Stimulated activated naive CD8-positive, alpha-beta T cell treated with anti-CD3 and anti-CD28 coated beads, Interleukin-15, amount 100 ng/mL, for 72 hours (primary cell): ENCODE data around the gene TIMMDC1.

Experiments used
- ATAC-seq: fragments of 150-1000 bp; cut with Tn5 transposase; 2 replicates; pipeline ENCODE4 v1.10.0; 2021; ENCODE audit warnings: mild to moderate bottlenecking, moderate library complexity
- DNase-seq, 2 donors: peaks; one replicate each; pipeline ENCODE4 v3.0.0; 2021 to 2022
- H3K27ac Mint-ChIP-seq, 2 donors: one replicate each; pipeline ENCODE4 v1.8.0; 2022; ENCODE audit warnings: mild to moderate bottlenecking in 2 of 2, mixed read lengths in 2 of 2, moderate library complexity in 2 of 2
- H3K27me3 Mint-ChIP-seq: one replicate; pipeline ENCODE4 v1.8.0; 2022; ENCODE audit warnings: mixed read lengths
- H3K4me1 Mint-ChIP-seq: one replicate; pipeline ENCODE4 v1.8.0; 2022; ENCODE audit warnings: mild to moderate bottlenecking, mixed read lengths
- H3K4me3 Mint-ChIP-seq, 2 donors: one replicate each; pipeline ENCODE4 v1.8.0; 2022; ENCODE audit warnings: mild to moderate bottlenecking in 2 of 2, mixed read lengths in 2 of 2, moderate library complexity in 1 of 2
- H3K9me3 Mint-ChIP-seq, 2 donors: one replicate each; pipeline ENCODE4 v1.8.0; 2022; ENCODE audit warnings: mixed read lengths in 2 of 2

Gene TIMMDC1

DNA sequence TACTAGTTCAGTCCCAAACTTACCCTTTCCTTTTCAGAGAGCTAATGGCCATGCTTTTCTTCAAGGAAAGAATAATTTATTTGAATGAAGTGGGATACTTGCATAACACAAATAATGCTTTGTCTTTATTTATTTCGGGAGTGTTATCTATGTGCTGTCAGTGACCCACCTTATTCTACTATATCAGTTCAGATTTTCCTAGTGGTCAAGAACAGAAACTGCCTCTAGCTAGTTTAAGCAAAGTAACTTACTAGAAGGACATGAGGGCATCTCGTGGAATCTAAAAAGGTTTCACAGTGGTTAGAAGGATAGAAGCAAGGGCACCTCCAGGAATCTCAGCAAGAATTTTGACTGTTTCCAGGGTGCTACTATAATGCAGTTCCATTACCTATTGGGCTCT lies 3.8 kb upstream of the TIMMDC1 start:
- Mint-ChIP-seq H3K27me3 (no peaks in the 10 kb centered on the region), H3K9me3 (no peaks in the 10 kb centered on the region), H3K27ac (no peak overlapping the region), H3K4me1 (peaks cover 42% of the 10 kb centered on the region), H3K4me3 (no peak overlapping the region)
- no peak for DNase-seq
- ATAC-seq: no peak

DNA sequence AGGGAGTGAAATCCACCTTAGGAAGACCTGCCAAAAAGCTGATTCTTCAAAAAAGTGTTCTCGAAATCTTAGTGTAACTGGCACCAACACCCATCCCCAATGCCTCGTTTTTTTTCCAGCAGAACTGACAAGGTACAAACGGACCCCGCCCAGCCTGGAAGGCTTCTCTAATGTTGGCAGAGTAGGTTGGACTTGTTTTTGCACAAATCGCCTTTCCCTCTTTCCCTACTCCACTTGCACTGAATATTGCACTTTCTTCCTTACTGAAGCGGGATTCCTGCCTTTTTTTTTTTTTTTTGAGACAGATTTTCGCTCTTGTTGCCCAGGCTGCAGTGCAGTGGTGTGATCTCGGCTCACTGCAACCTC lies 544 bp upstream of the TIMMDC1 start:
- ATAC-seq (no peak), DNase-seq (no peak)
- Mint-ChIP-seq H3K4me3 (peak overlapping the region; percentile 99 to 100), H3K9me3 (no peaks in the 10 kb centered on the region), H3K27me3 (no peaks in the 10 kb centered on the region), H3K4me1 (peaks cover 52% of the 10 kb centered on the region), H3K27ac (peak overlapping the region; percentile 98 to 100)

DNA sequence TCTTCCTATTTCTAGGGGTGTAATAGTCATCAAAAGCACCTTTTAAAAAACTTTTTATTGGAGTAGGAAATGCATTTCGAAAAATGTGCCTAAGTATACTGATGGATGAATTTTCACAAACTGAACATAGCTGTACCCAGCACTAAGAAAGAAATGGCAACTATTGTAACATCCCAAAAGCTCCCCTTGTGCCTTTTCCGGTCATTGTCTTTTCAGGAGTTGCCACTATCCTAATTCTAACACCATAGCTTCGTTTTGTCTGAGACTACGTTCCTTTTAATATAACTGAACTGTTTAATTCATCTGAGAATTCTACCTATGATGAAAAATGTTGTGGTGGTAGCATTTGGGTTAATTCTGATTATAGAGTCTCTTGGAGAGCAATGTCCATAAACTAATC lies 1.9 kb downstream of the TIMMDC1 start:
- Mint-ChIP-seq H3K4me3 (peak overlapping the region; percentile 48 to 99), H3K9me3 (peaks cover 0 to 4% of the 10 kb centered on the region in 2 donors), H3K27ac (peak overlapping the region in 1 of 2 donors; percentile 5), H3K4me1 (peaks cover 38% of the 10 kb centered on the region), H3K27me3 (no peaks in the 10 kb centered on the region)
- ATAC-seq (no peak), DNase-seq (no peak)

DNA sequence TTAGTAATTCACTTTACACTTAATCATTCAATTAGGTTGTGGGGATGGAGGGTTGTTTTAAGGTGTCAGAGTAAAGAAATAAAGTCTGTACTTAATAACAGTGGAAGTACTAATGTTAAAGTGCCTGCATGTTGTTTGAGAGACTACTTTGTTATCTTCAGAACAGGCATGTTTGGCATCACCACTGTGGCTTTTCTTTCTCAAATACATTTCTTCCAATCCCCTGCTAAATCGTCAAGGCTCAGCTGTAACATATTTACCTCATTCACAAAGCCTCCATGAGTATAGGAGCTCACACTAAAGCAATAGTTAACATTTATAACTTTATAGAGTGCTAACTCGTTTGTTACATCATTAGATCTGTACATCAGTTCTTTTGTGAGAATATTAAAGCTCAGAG lies 2.6 kb downstream of the TIMMDC1 start:
- Mint-ChIP-seq H3K4me1 (peaks cover 41% of the 10 kb centered on the region), H3K27me3 (no peaks in the 10 kb centered on the region), H3K4me3 (peak overlapping the region; percentile 4 to 99), H3K27ac (no peak overlapping the region), H3K9me3 (peaks cover 0 to 4% of the 10 kb centered on the region in 2 donors)
- no peak for ATAC-seq
- DNase-seq: no peak

DNA sequence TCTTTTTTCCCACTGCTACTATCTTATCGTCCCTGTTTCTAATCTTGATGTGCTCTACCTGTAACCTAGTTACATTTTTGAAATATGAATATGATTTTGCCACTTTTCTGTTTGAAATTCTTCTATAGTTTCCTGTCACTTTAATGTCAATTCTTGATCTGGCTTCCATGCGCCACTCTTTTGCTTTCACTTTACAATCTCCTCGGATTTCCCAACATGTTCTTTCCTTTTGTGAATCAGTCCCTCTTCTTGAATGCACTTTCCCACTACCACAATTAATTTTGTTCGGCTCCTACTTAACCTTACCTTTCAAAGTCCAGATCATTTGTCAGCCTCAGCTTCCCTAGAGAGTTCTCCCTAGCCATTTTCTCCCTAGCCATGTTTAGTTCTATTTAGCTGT lies 8.3 kb downstream of the TIMMDC1 start:
- ATAC-seq (no peak), DNase-seq (no peak)
- peak overlapping the region; percentile 54 to 71 for H3K4me3 Mint-ChIP-seq
- no peaks in the 10 kb centered on the region for H3K27me3 Mint-ChIP-seq
- H3K9me3 Mint-ChIP-seq: peaks cover 0 to 4% of the 10 kb centered on the region in 2 donors
- peak overlapping the region in 1 of 2 donors; percentile 93 for H3K27ac Mint-ChIP-seq
- peaks cover 33% of the 10 kb centered on the region for H3K4me1 Mint-ChIP-seq

DNA sequence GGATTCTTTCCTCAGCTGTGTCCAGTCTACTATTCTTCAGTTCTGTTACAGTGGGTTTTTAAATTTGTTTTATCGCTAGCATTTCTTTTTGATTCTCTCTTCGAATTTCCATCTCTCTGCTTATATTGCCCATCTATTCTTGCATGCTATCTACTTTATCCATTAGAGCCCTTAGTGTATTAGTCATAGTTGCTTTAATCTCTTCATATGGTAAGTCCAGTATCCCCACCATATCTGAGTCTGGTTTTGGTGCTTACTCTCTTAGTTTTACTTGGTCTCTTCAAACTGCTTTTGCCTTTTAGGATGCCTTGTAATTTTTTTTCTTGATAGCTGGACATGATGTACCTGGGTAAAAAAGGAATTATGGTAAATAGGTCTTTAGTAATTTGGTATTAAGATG lies 9.1 kb downstream of the TIMMDC1 start:
- ATAC-seq (peak; percentile 52), DNase-seq (no peak)
- Mint-ChIP-seq H3K9me3 (peaks cover 0 to 4% of the 10 kb centered on the region in 2 donors), H3K27ac (peak overlapping the region; percentile 46 to 93), H3K4me1 (peaks cover 33% of the 10 kb centered on the region), H3K4me3 (peak overlapping the region; percentile 54 to 71), H3K27me3 (no peaks in the 10 kb centered on the region)

DNA sequence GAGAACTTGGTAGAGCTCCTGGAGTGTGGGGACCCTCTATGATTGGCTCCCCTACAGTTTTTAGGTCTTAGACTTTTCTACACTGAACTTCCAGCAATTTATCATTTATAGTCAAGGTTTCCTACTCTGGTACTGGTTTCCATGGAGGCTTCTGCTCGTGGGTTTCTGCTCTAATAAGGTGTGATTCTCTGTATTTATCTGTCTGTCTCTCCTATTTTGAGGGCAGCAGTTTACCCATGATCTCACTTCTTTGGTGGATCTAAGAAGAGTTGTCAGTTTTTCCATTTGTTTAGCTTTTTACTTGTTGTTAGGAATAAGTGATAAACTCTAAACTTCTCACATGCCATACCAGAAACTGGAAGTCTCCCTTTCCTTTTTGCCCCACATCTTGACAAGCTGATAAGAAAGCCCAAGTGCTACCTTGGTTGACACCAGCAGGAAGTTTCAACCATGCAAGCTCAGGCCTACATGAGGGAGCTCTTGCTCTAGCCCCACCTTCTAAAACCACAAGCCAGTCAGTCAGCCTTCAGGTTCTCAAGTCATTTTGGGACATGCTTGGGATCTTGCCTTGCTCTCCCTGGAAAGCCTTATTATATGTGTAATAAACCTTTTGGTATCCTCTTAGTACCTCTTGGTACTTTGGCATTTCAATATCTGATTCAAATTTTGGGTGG lies 10.0 kb downstream of the TIMMDC1 start:
- H3K27me3 Mint-ChIP-seq: no peaks in the 10 kb centered on the region
- DNase-seq (peak; percentile 17 to 27), ATAC-seq (peak; percentile 91)
- peaks cover 33% of the 10 kb centered on the region for H3K4me1 Mint-ChIP-seq
- peak overlapping the region; percentile 87 to 89 for H3K27ac Mint-ChIP-seq
- H3K9me3 Mint-ChIP-seq: peaks cover 0 to 4% of the 10 kb centered on the region in 2 donors
- peak overlapping the region; percentile 6 to 53 for H3K4me3 Mint-ChIP-seq

DNA sequence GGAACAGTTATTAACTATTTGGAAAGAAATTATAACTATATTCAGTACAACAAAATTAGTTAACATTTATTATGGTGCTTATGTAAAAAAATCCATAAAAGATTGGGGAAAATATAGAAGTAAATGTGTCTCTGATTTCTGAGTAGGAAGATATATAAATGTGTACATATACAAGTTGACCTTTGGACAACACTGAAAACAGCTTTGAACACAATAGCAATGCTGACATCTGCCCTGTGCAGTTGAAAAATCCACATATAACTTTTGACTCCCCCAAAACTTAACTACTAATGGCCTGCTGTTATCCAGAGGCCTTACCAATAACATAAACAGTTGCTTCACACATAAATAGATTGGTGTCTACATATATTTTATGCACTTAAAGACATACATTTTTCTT lies 12.3 kb downstream of the TIMMDC1 start:
- DNase-seq: no peak
- H3K9me3 Mint-ChIP-seq: no peaks in the 10 kb centered on the region
- peaks cover 32% of the 10 kb centered on the region for H3K4me1 Mint-ChIP-seq
- H3K27me3 Mint-ChIP-seq: no peaks in the 10 kb centered on the region
- H3K4me3 Mint-ChIP-seq: no peak overlapping the region
- no peak for ATAC-seq
- no peak overlapping the region for H3K27ac Mint-ChIP-seq

DNA sequence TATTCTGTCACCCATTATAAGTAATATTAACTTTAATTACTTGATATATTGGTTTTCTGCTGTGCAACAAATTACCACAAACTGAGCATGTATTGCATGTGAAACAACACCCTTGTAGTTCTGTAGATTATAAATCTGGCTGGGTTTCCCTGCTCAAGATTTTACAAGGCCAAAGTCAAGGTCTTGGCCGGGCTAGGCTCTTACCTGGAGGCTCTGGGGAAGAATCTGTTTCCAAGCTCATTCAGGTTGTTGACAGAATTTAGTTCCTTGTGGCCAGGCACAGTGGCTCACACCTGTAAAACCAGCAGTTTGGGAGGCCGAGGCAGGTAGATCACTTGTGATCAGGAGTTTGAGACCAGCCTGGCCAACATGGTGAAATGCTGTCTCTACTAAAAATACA lies 16.3 kb downstream of the TIMMDC1 start:
- H3K27me3 Mint-ChIP-seq: no peaks in the 10 kb centered on the region
- no peaks in the 10 kb centered on the region for H3K9me3 Mint-ChIP-seq
- no peaks in the 10 kb centered on the region for H3K4me1 Mint-ChIP-seq
- H3K27ac Mint-ChIP-seq: peak overlapping the region in 1 of 2 donors; percentile 6
- no peak for DNase-seq
- ATAC-seq: no peak
- H3K4me3 Mint-ChIP-seq: no peak overlapping the region

DNA sequence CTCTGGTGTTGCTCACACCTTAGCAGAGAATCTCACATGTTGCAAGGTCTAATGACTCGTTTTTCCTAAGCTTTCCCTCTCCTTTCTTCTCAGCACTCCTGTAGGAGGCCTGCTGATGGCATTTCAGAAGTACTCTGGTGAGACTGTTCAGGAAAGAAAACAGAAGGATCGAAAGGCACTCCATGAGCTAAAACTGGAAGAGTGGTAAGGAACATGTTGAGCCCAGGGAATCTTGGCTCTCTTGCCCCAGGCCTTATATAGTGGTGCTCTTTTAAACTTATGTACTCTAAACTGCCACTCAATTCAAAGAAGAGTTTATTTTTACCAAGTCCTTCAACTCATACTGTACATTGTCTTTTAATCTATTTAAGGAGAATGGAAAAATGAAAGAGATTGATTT lies 18.8 kb downstream of the TIMMDC1 start:
- Mint-ChIP-seq H3K9me3 (peaks cover 0 to 11% of the 10 kb centered on the region in 2 donors), H3K4me3 (no peak overlapping the region), H3K4me1 (no peaks in the 10 kb centered on the region), H3K27ac (no peak overlapping the region), H3K27me3 (no peaks in the 10 kb centered on the region)
- ATAC-seq (no peak), DNase-seq (no peak)

DNA sequence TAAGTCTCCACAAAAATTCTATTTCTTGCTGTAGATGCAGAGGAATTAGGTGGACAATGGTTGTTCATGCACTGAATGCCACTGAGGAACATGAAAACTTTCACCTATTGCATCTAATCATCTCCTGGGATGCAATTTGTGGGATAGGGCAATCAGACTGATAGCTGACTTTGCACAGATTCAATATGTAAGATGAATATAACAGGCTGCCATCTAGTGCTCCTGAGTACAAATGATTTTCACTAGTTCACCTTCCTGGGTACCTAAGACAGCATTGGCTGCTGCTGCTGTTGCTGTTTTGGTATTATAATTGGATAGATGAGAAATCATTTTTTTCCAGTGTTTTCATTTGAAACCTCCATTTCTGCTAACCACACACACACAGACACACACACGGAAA lies 19.7 kb downstream of the TIMMDC1 start:
- Mint-ChIP-seq H3K27me3 (no peaks in the 10 kb centered on the region), H3K27ac (no peak overlapping the region), H3K4me3 (no peak overlapping the region), H3K9me3 (peaks cover 0 to 11% of the 10 kb centered on the region in 2 donors), H3K4me1 (peaks cover 1% of the 10 kb centered on the region)
- DNase-seq: no peak
- ATAC-seq: no peak

DNA sequence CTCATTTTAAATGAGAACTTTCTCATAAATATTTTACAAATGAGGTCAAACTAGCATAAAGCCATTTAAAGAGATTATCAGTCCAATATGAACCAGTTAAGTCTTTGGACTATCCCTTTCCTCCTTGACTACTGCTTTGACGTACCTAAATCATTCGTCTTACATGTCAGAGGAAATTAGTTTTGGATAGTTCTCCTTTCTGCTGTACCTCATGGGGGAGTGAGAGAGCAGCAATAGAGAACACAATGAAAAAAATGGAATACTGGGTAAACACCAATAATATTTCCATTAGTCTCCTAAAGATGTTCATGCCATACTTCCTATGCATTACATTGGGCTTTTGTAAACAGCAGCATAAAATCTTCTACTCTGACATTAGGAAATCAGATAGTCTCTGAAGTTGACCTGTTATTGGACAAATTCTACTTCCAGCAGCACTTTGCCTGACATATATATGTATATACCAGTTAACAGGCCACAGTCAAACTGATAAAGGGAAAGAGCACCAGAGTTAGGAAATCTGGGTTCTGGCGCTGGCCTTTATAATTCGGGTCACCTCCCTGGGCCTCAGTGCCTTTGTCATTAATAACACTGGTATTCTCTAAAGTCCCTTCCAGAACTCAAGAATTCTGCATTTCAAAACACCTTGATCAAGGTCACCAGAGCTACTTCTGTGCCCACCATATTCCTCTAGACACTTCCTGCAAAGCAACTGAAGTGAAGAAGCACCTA lies 26.8 kb downstream of the TIMMDC1 start:
- DNase-seq (no peak), ATAC-seq (no peak)
- no peaks in the 10 kb centered on the region for H3K27me3 Mint-ChIP-seq
- no peak overlapping the region for H3K4me3 Mint-ChIP-seq
- H3K27ac Mint-ChIP-seq: no peak overlapping the region
- H3K9me3 Mint-ChIP-seq: peaks cover 0 to 7% of the 10 kb centered on the region in 2 donors
- peaks cover 5% of the 10 kb centered on the region for H3K4me1 Mint-ChIP-seq

DNA sequence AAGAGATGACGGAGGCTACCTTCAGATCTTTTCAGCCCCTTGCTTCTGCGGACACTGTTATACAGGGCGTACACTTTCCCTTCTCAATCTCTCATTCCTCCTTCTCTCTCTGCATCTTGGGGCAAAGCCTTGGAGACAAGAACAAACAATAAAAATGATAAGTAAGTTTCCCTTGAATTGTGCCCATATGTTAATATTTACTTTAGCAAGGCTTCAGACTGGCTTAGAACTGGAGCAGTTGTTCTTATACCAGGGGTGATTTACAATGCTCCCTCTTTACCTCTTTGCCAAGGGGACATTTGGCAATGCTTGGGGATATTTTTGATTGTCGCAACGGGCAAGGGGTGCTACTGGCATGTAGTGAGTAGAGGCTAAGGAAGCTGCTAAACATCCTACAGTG lies 29.4 kb downstream of the TIMMDC1 start:
- ATAC-seq (no peak), DNase-seq (no peak)
- H3K9me3 Mint-ChIP-seq: no peaks in the 10 kb centered on the region
- no peak overlapping the region for H3K4me3 Mint-ChIP-seq
- H3K4me1 Mint-ChIP-seq: peaks cover 5% of the 10 kb centered on the region
- H3K27ac Mint-ChIP-seq: no peak overlapping the region
- H3K27me3 Mint-ChIP-seq: no peaks in the 10 kb centered on the region

DNA sequence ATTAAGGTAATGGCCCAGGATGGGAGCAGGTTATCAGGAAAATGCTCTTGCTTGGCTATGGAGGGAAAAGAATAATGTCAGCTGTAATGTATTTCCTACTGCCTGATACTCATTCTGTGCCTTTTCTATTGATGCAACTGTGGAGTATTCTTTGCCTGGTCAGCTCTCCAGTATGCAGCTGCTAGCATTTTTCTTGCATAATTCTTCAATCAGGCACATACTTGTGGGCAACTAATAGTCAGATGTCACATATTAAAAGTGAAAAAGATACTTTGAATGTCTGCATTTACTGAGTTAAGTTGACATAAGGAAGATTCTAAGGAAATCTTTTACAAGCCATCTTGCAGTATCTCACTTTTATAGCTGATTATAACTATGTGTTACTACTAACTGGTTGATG lies 31.5 kb downstream of the TIMMDC1 start:
- Mint-ChIP-seq H3K4me1 (no peaks in the 10 kb centered on the region), H3K4me3 (no peak overlapping the region), H3K9me3 (no peaks in the 10 kb centered on the region), H3K27ac (no peak overlapping the region), H3K27me3 (no peaks in the 10 kb centered on the region)
- DNase-seq: no peak
- no peak for ATAC-seq

DNA sequence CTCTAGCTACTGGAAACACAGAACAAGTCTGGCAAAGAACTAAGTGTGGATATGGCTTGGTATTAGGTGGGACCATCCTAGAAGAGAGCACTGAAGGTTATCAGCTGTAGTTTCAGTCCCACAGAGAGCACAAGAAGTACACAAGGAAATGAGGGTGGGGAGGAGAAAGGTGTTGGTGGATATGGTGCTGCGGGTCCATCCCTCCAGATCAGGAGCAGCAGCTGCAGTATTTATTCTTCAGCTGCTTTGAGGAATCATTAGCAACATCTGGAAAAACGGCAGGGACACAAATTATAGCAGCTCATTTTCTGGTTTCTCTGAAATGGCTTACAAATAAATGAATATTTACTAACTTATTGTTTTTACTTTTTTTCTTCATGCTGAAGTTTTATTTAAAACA lies 32.1 kb downstream of the TIMMDC1 start:
- Mint-ChIP-seq H3K4me3 (no peak overlapping the region), H3K9me3 (no peaks in the 10 kb centered on the region), H3K27ac (no peak overlapping the region), H3K4me1 (no peaks in the 10 kb centered on the region), H3K27me3 (no peaks in the 10 kb centered on the region)
- no peak for DNase-seq
- no peak for ATAC-seq

DNA sequence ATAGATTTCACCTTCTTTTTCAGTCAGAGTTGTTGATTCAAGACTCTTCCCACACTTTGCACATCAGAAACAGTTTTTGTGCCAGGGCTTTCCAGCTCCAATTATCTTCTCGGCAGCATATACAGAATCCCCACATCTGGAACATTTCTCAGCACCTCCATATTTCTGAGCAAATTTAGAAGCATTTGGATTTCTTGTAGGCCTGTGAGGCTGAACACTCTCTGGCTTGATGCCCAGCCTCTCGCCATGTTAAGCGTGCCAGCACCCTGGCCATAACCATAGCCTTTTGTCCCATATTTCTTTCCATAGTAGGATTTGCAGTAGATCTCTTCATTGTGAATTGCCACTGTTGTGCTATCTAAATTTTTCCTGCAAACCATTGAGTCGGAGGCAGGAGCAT lies 32.8 kb downstream of the TIMMDC1 start:
- no peak for DNase-seq
- ATAC-seq: no peak
- Mint-ChIP-seq H3K27ac (no peak overlapping the region), H3K4me1 (no peaks in the 10 kb centered on the region), H3K4me3 (no peak overlapping the region), H3K27me3 (no peaks in the 10 kb centered on the region), H3K9me3 (no peaks in the 10 kb centered on the region)
